HG03135 (cell line): Measurements from ENCODE around the gene MTARC2.

Experiments used
- ATAC-seq: cut with Tn5 transposase; IDR thresholded peaks from one replicate; pipeline ENCODE4 v1.9.1; 2021; ENCODE audit warnings: mild to moderate bottlenecking, moderate library complexity; ENCODE audit not compliant: unreplicated experiment

Gene MTARC2

GRCh38 chr1:220797044-220797443 is 48.9 kb downstream of the MTARC2 start:
- no peak for ATAC-seq

- no peak for ATAC-seq
These were observed 49.4 kb downstream of the MTARC2 start for GRCh38 chr1:220797553-220797952.

GRCh38 chr1:220798338-220798737 is 50.2 kb downstream of the MTARC2 start:
- no peak for ATAC-seq

GRCh38 chr1:220800262-220800661 is 52.1 kb downstream of the MTARC2 start:
- ATAC-seq = no peak

- no peak for ATAC-seq
These were observed 55.5 kb downstream of the MTARC2 start for GRCh38 chr1:220803401-220804201.

GRCh38 chr1:220804202-220804586 is 56.1 kb downstream of the MTARC2 start:
- ATAC-seq = no peak

- ATAC-seq = no peak
These were observed 58.3 kb downstream of the MTARC2 start for GRCh38 chr1:220806408-220806807.

GRCh38 chr1:220807726-220808125 is 59.6 kb downstream of the MTARC2 start:
- no peak for ATAC-seq

- ATAC-seq = no peak
These were observed 60.4 kb downstream of the MTARC2 start for GRCh38 chr1:220808345-220809186.

GRCh38 chr1:220809187-220809550 is 61.0 kb downstream of the MTARC2 start:
- ATAC-seq = no peak

GRCh38 chr1:220809704-220810103 is 61.6 kb downstream of the MTARC2 start:
- no peak for ATAC-seq

- peak; percentile 87 for ATAC-seq
These were observed 62.1 kb downstream of the MTARC2 start for GRCh38 chr1:220810179-220810653.

- ATAC-seq = no peak
These were observed 62.8 kb downstream of the MTARC2 start for GRCh38 chr1:220810963-220811362.

GRCh38 chr1:220811695-220812094 is 63.6 kb downstream of the MTARC2 start:
- ATAC-seq = no peak

- no peak for ATAC-seq
These were observed 64.2 kb downstream of the MTARC2 start for GRCh38 chr1:220812308-220812707.

GRCh38 chr1:220813013-220813412 is 64.9 kb downstream of the MTARC2 start:
- no peak for ATAC-seq

GRCh38 chr1:220815409-220815808 is 67.3 kb downstream of the MTARC2 start:
- no peak for ATAC-seq

GRCh38 chr1:220817907-220818306 is 69.8 kb downstream of the MTARC2 start:
- ATAC-seq = no peak

GRCh38 chr1:220818421-220819173 is 70.5 kb downstream of the MTARC2 start:
- no peak for ATAC-seq

GRCh38 chr1:220819467-220820026 is 71.4 kb downstream of the MTARC2 start:
- no peak for ATAC-seq
